Effector memory CD8-positive, alpha-beta T cell (primary cell): ENCODE data around the gene OGDH.
"Not testable (repeated sequence)": the region's sequence is repeated elsewhere in the genome, so short reads cannot be mapped to it uniquely, and the experiment has no call there.

Source experiments
- ATAC-seq: fragments of 150-1000 bp; cut with Tn5 transposase; replicated peaks from 2 replicates; pipeline ENCODE4 v1.10.0; 2021; ENCODE audit warnings: mild to moderate bottlenecking, moderate library complexity
- DNase-seq, 3 experiments: peaks; one replicate each; pipeline ENCODE4 v3.0.0; 2021
- H3K27ac Mint-ChIP-seq, 2 donors: one replicate each; pipeline ENCODE4 v1.8.0; 2022; ENCODE audit warnings: mild to moderate bottlenecking in 2 of 2, mixed read lengths in 2 of 2, moderate library complexity in 2 of 2
- H3K27me3 Mint-ChIP-seq, 2 donors: one replicate each; pipeline ENCODE4 v1.8.0; 2022; ENCODE audit warnings: mixed read lengths in 2 of 2
- H3K36me3 Mint-ChIP-seq: one replicate; pipeline ENCODE4 v1.8.0; 2022; ENCODE audit warnings: mild to moderate bottlenecking, moderate library complexity, mixed read lengths; ENCODE audit not compliant: insufficient read depth
- H3K4me1 Mint-ChIP-seq, 2 donors: one replicate each; pipeline ENCODE4 v1.8.0; 2022; ENCODE audit warnings: low read depth in 2 of 2, mixed read lengths in 2 of 2
- H3K4me3 Mint-ChIP-seq, 2 donors: one replicate each; pipeline ENCODE4 v1.8.0; 2022; ENCODE audit warnings: mild to moderate bottlenecking in 2 of 2, mixed read lengths in 2 of 2, moderate library complexity in 2 of 2
- H3K9me3 Mint-ChIP-seq, 2 donors: one replicate each; pipeline ENCODE4 v1.8.0; 2022; ENCODE audit warnings: mixed read lengths in 2 of 2

Gene OGDH

GRCh38 chr7:44590910-44591309 is 15.5 kb upstream of the OGDH start:
- Mint-ChIP-seq H3K9me3 (no peaks in the 10 kb centered on the region), H3K4me3 (no peak overlapping the region), H3K27me3 (no peaks in the 10 kb centered on the region), H3K36me3 (no peaks in the 10 kb centered on the region), H3K27ac (no peak overlapping the region), H3K4me1 (peaks cover 6 to 8% of the 10 kb centered on the region in 2 donors)
- DNase-seq: no peak
- no peak for ATAC-seq

GRCh38 chr7:44595934-44596635 is 10.3 kb upstream of the OGDH start:
- H3K4me1 Mint-ChIP-seq: no peaks in the 10 kb centered on the region
- ATAC-seq: no peak

GRCh38 chr7:44597181-44597580 is 9.2 kb upstream of the OGDH start:
- not testable (repeated sequence) for DNase-seq

More at GRCh38 chr7:44595934-44596635, 10.3 kb upstream of the OGDH start:
- Mint-ChIP-seq H3K9me3 (no peaks in the 10 kb centered on the region), H3K27ac (peak overlapping the region; percentile 13 to 41), H3K4me3 (no peak overlapping the region), H3K36me3 (no peaks in the 10 kb centered on the region), H3K27me3 (no peaks in the 10 kb centered on the region)
- DNase-seq: no peak

GRCh38 chr7:44599222-44599621 is 7.2 kb upstream of the OGDH start:
- Mint-ChIP-seq H3K4me3 (no peak overlapping the region), H3K4me1 (no peaks in the 10 kb centered on the region), H3K27me3 (no peaks in the 10 kb centered on the region), H3K36me3 (peaks cover 4% of the 10 kb centered on the region), H3K9me3 (no peaks in the 10 kb centered on the region), H3K27ac (no peak overlapping the region)
- no peak for ATAC-seq
- no peak for DNase-seq

More at GRCh38 chr7:44597181-44597580, 9.2 kb upstream of the OGDH start:
- H3K36me3 Mint-ChIP-seq, H3K27ac Mint-ChIP-seq, H3K27me3 Mint-ChIP-seq, H3K4me1 Mint-ChIP-seq, H3K4me3 Mint-ChIP-seq, ATAC-seq, H3K9me3 Mint-ChIP-seq: not testable (repeated sequence)

GRCh38 chr7:44602576-44602910 is 3.9 kb upstream of the OGDH start:
- H3K27me3 Mint-ChIP-seq: no peaks in the 10 kb centered on the region
- H3K36me3 Mint-ChIP-seq: peaks cover 23% of the 10 kb centered on the region
- H3K27ac Mint-ChIP-seq: no peak overlapping the region
- no peaks in the 10 kb centered on the region for H3K9me3 Mint-ChIP-seq
- no peak overlapping the region for H3K4me3 Mint-ChIP-seq
- no peak for DNase-seq
- peaks cover 14 to 18% of the 10 kb centered on the region in 2 donors for H3K4me1 Mint-ChIP-seq
- no peak for ATAC-seq

- DNase-seq: no peak
- H3K9me3 Mint-ChIP-seq: no peaks in the 10 kb centered on the region
- H3K27me3 Mint-ChIP-seq: no peaks in the 10 kb centered on the region
- no peak for ATAC-seq
- H3K4me3 Mint-ChIP-seq: no peak overlapping the region
- no peak overlapping the region for H3K27ac Mint-ChIP-seq
- peaks cover 17 to 21% of the 10 kb centered on the region in 2 donors for H3K4me1 Mint-ChIP-seq
- peaks cover 30% of the 10 kb centered on the region for H3K36me3 Mint-ChIP-seq
These were observed 3.2 kb upstream of the OGDH start for GRCh38 chr7:44603193-44603592.

- Mint-ChIP-seq H3K36me3 (peaks cover 42% of the 10 kb centered on the region), H3K9me3 (no peaks in the 10 kb centered on the region), H3K27ac (no peak overlapping the region), H3K4me3 (no peak overlapping the region), H3K4me1 (peaks cover 21 to 31% of the 10 kb centered on the region in 2 donors), H3K27me3 (no peaks in the 10 kb centered on the region)
- DNase-seq (no peak), ATAC-seq (no peak)
These were observed 1.5 kb upstream of the OGDH start for GRCh38 chr7:44604941-44605340.

GRCh38 chr7:44607141-44608068 is 978 bp downstream of the OGDH start:
- ATAC-seq (peak; percentile 16), DNase-seq (no peak)
- peak overlapping the region; percentile 99 for H3K27ac Mint-ChIP-seq
- no peaks in the 10 kb centered on the region for H3K9me3 Mint-ChIP-seq
- no peaks in the 10 kb centered on the region for H3K27me3 Mint-ChIP-seq
- peak overlapping the region; percentile 89 to 95 for H3K4me3 Mint-ChIP-seq
- peaks cover 33 to 42% of the 10 kb centered on the region in 2 donors for H3K4me1 Mint-ChIP-seq
- H3K36me3 Mint-ChIP-seq: peaks cover 42% of the 10 kb centered on the region

- Mint-ChIP-seq H3K9me3 (no peaks in the 10 kb centered on the region), H3K27me3 (no peaks in the 10 kb centered on the region), H3K4me1 (peaks cover 39 to 47% of the 10 kb centered on the region in 2 donors), H3K4me3 (peak overlapping the region; percentile 8 to 13), H3K27ac (peak overlapping the region in 1 of 2 donors; percentile 44), H3K36me3 (peaks cover 38% of the 10 kb centered on the region)
- DNase-seq: no peak
- ATAC-seq: no peak
These were observed 2.7 kb downstream of the OGDH start for GRCh38 chr7:44608916-44609648.

- H3K27me3 Mint-ChIP-seq: no peaks in the 10 kb centered on the region
- ATAC-seq (no peak), DNase-seq (no peak)
- no peaks in the 10 kb centered on the region for H3K9me3 Mint-ChIP-seq
- H3K27ac Mint-ChIP-seq: peak overlapping the region in 1 of 2 donors; percentile 70
- peaks cover 44 to 53% of the 10 kb centered on the region in 2 donors for H3K4me1 Mint-ChIP-seq
- peaks cover 38% of the 10 kb centered on the region for H3K36me3 Mint-ChIP-seq
- peak overlapping the region; percentile 27 to 33 for H3K4me3 Mint-ChIP-seq
These were observed 3.4 kb downstream of the OGDH start for GRCh38 chr7:44609829-44610228.

GRCh38 chr7:44615149-44615611 is 8.8 kb downstream of the OGDH start:
- ATAC-seq (peak; percentile 46), DNase-seq (no peak)
- Mint-ChIP-seq H3K4me3 (peak overlapping the region; percentile 41 to 62), H3K27ac (peak overlapping the region in 1 of 2 donors; percentile 90), H3K4me1 (peaks cover 63 to 64% of the 10 kb centered on the region in 2 donors), H3K36me3 (peaks cover 12% of the 10 kb centered on the region), H3K9me3 (no peaks in the 10 kb centered on the region), H3K27me3 (no peaks in the 10 kb centered on the region)

- Mint-ChIP-seq H3K4me1 (peaks cover 61 to 66% of the 10 kb centered on the region in 2 donors), H3K9me3 (no peaks in the 10 kb centered on the region), H3K4me3 (peak overlapping the region in 1 of 2 donors; percentile 62), H3K36me3 (peaks cover 12% of the 10 kb centered on the region), H3K27me3 (no peaks in the 10 kb centered on the region), H3K27ac (peak overlapping the region; percentile 60 to 90)
- ATAC-seq (no peak), DNase-seq (no peak)
These were observed 9.4 kb downstream of the OGDH start for GRCh38 chr7:44615793-44616192.

GRCh38 chr7:44616545-44616944 is 10.1 kb downstream of the OGDH start:
- H3K4me1 Mint-ChIP-seq: peaks cover 68 to 73% of the 10 kb centered on the region in 2 donors
- H3K27ac Mint-ChIP-seq: no peak overlapping the region
- ATAC-seq (no peak), DNase-seq (no peak)
- no peak overlapping the region for H3K4me3 Mint-ChIP-seq
- no peaks in the 10 kb centered on the region for H3K9me3 Mint-ChIP-seq
- H3K36me3 Mint-ChIP-seq: peaks cover 16% of the 10 kb centered on the region
- no peaks in the 10 kb centered on the region for H3K27me3 Mint-ChIP-seq
